Heart left ventricle (tissue), 13 donors: ENCODE data around the gene MIER1.

Source experiments
- CTCF ChIP-seq, 12 donors: fragments of 200-600 bp; sonication (generic) in 4 of 12; IDR thresholded peaks; one replicate each; pipeline versions ENCODE4 v1.5.0 to v1.8.0; 2018 to 2022; ENCODE audit warnings: antibody characterized with exemption in 12 of 12, mild to moderate bottlenecking in 5 of 12
- POLR2A ChIP-seq, 2 donors: fragments of 450-650 bp; IDR thresholded peaks; one replicate each; pipeline ENCODE4 v1.6.1; 2017; ENCODE audit warnings: antibody characterized with exemption in 2 of 2, mild to moderate bottlenecking in 2 of 2, moderate library complexity in 2 of 2
- donor health status: ischemic (EF 13 %, LVEDD 7.1; RV severe dilation, severe dysfunction).
- donor health status: DM: no; HTN: yes; CAD: no.
- donor health status: DM: no; HTN: no; CAD: no.
- donor health status: ischemic (EF 25% LVEDD 6.9; RV normal size, moderate dysfunction).
- donor health status: ischemic (EF 25% LVEDD 5.7; RV mildly dilated, moderate dysfunction).
- donor health status: ischemic (EF 35%, LVEDD 5.7; RV mildly dilated, moderate dysfunction).
- donor health status: nonischemic (EF 11% LVEDD 7.7; RV severe dilation, severe dysfunction).
- donor health status: DM: yes; HTN: yes; CAD: no.
- donor health status: PGD.
- donor health status: ischemic (EF 29% LVEDD 5.4; RV normal size, mild dysfunction).
- donor health status: nonischemic (EF 23%, LVEDD 6.1; RV moderate dilation, normal function).

GRCh38 chr1:66933887-66934700, 9.3 kb downstream of the MIER1 start:
- TF ChIP-seq POLR2A (IDR thresholded peaks at IDR 0.05) (no peak), CTCF (IDR thresholded peaks at IDR 0.05) (no peak)
